Trophoblast cell (in vitro differentiated cells and primary cell): ENCODE results near the gene USP6NL.

Experiments used
- DNase-seq, 2 donors: peaks; one replicate each; pipeline ENCODE4 v3.0.0-alpha.2; 2016
- H2AFZ ChIP-seq: 2 replicates; pipeline ENCODE4 v1.6.1; 2013; ENCODE audit warnings: low read length, moderate library complexity, mild to moderate bottlenecking; ENCODE audit not compliant: insufficient read depth, poor library complexity
- H2AK5ac ChIP-seq: 2 replicates; pipeline ENCODE4 v1.6.1; 2013; ENCODE audit warnings: mild to moderate bottlenecking, low read length
- H2BK120ac ChIP-seq: 2 replicates; pipeline ENCODE4 v1.6.1; 2013; ENCODE audit warnings: low read length, mild to moderate bottlenecking, moderate library complexity; ENCODE audit not compliant: insufficient read depth, poor library complexity
- H2BK12ac ChIP-seq: 2 replicates; pipeline ENCODE4 v1.6.1; 2013; ENCODE audit warnings: mild to moderate bottlenecking, low read length, moderate library complexity
- H2BK5ac ChIP-seq: 2 replicates; pipeline ENCODE4 v1.6.1; 2013; ENCODE audit warnings: low read length, low read depth, moderate library complexity, mild to moderate bottlenecking; ENCODE audit not compliant: poor library complexity
- H3K14ac ChIP-seq: 2 replicates; pipeline ENCODE4 v1.6.1; 2013; ENCODE audit warnings: mild to moderate bottlenecking, low read length
- H3K18ac ChIP-seq: 2 replicates; pipeline ENCODE4 v1.6.1; 2013; ENCODE audit warnings: mild to moderate bottlenecking, low read length
- H3K23ac ChIP-seq: 2 replicates; pipeline ENCODE4 v1.6.1; 2013; ENCODE audit warnings: low read length
- H3K27ac ChIP-seq: 2 replicates; pipeline ENCODE4 v1.5.1; 2013; ENCODE audit warnings: low read depth, mild to moderate bottlenecking, inconsistent platforms, low read length, moderate library complexity
- H3K27me3 ChIP-seq: 2 replicates; pipeline ENCODE4 v1.6.1; 2013; ENCODE audit warnings: inconsistent platforms, mild to moderate bottlenecking, low read length, moderate library complexity; ENCODE audit not compliant: insufficient read depth
- H3K36me3 ChIP-seq, 2 experiments: 1 replicate in 1 of 2; 2 replicates in 1 of 2; pipeline ENCODE4 v1.6.1; 2013; ENCODE audit warnings: low read length in 2 of 2, mild to moderate bottlenecking in 2 of 2, moderate library complexity in 1 of 2; ENCODE audit not compliant: insufficient read depth in 2 of 2, control insufficient read depth in 1 of 2
- H3K4ac ChIP-seq: 2 replicates; pipeline ENCODE4 v1.6.1; 2013; ENCODE audit warnings: low read depth, mild to moderate bottlenecking, low read length, moderate library complexity
- H3K4me1 ChIP-seq, 2 experiments: 1 replicate in 1 of 2; 2 replicates in 1 of 2; pipeline ENCODE4 v1.6.1; 2013; ENCODE audit warnings: low read length in 2 of 2, mild to moderate bottlenecking in 2 of 2, moderate library complexity in 1 of 2; ENCODE audit not compliant: insufficient read depth in 2 of 2, control insufficient read depth in 1 of 2
- H3K4me2 ChIP-seq: 2 replicates; pipeline ENCODE4 v1.6.1; 2013; ENCODE audit warnings: inconsistent platforms, mild to moderate bottlenecking, low read length, moderate library complexity
- H3K4me3 ChIP-seq: 2 replicates; pipeline ENCODE4 v1.5.1; 2013; ENCODE audit warnings: mild to moderate bottlenecking, low read depth, low read length, inconsistent platforms
- H3K79me1 ChIP-seq: one replicate; pipeline ENCODE4 v1.6.1; 2013; ENCODE audit warnings: low read length
- H3K79me2 ChIP-seq: 2 replicates; pipeline ENCODE4 v1.6.1; 2013; ENCODE audit warnings: low read length, mild to moderate bottlenecking; ENCODE audit not compliant: control insufficient read depth, insufficient read depth, poor library complexity
- H3K9ac ChIP-seq: 2 replicates; pipeline ENCODE4 v1.6.1; 2013; ENCODE audit warnings: mild to moderate bottlenecking, low read length
- H3K9me3 ChIP-seq: 2 replicates; pipeline ENCODE4 v1.6.1; 2013; ENCODE audit warnings: low read depth, mild to moderate bottlenecking, control low read depth, inconsistent platforms, low read length; ENCODE audit not compliant: insufficient read depth
- H4K12ac ChIP-seq: 2 replicates; pipeline ENCODE4 v1.6.1; 2013; ENCODE audit warnings: low read depth, mild to moderate bottlenecking, low read length, moderate library complexity
- H4K8ac ChIP-seq: 2 replicates; pipeline ENCODE4 v1.6.1; 2013; ENCODE audit warnings: low read depth, mild to moderate bottlenecking, low read length, moderate library complexity
- H4K91ac ChIP-seq: one replicate; pipeline ENCODE4 v1.6.1; 2013; ENCODE audit warnings: low read depth, mild to moderate bottlenecking, low read length, moderate library complexity
- WGBS: extraction: QIAGEN DNeasy Blood & Tissue Kit; methylation state at CpG from one replicate; pipeline ENCODE4 v1.1.7; 2013; ENCODE audit warnings: missing lambda C conversion rate; ENCODE audit not compliant: insufficient read length, insufficient coverage; ENCODE audit errors: extremely low coverage; 5-methylcytosine and 5-hydroxymethylcytosine counted together

The USP6NL gene

DNA sequence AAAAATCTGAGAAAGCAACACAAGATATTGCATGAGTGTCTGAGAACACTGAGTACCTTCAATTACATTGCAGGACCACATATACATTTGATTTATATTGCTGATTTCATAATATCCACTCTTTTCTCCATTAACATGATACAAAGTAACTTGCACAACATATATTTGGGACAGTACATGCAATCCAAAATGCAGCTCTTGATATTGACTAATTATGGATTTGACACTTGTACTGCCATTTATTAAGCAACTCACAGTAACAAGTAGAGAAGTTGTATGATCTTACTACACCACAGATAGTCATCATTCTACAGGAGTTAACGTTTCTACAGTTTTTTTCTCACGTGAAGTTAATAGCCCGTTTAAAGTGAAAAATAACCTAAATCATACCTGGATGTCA is 46.7 kb downstream of the USP6NL start:
- Histone ChIP-seq H4K91ac (no peak overlapping the region), H2BK12ac (no peak overlapping the region), H3K79me2 (peaks cover 2% of the 10 kb centered on the region), H3K9ac (no peak overlapping the region), H3K9me3 (no peaks in the 10 kb centered on the region), H3K23ac (no peak overlapping the region), H3K4me2 (no peak overlapping the region), H4K8ac (no peak overlapping the region), H2BK120ac (no peak overlapping the region), H2BK5ac (no peak overlapping the region), H3K4me1 (no peaks in the 10 kb centered on the region), H3K79me1 (no peaks in the 10 kb centered on the region), H3K4ac (no peak overlapping the region), H2AFZ (no peak overlapping the region), H2AK5ac (no peak overlapping the region), H3K36me3 (no peaks in the 10 kb centered on the region), H3K14ac (no peak overlapping the region), H3K27ac (no peak overlapping the region), H3K27me3 (no peaks in the 10 kb centered on the region), H3K4me3 (no peak overlapping the region), H4K12ac (no peak overlapping the region), H3K18ac (no peak overlapping the region)
- WGBS = no CpG with 5 or more reads among the region's 3 CpGs
- no peak for DNase-seq

DNA sequence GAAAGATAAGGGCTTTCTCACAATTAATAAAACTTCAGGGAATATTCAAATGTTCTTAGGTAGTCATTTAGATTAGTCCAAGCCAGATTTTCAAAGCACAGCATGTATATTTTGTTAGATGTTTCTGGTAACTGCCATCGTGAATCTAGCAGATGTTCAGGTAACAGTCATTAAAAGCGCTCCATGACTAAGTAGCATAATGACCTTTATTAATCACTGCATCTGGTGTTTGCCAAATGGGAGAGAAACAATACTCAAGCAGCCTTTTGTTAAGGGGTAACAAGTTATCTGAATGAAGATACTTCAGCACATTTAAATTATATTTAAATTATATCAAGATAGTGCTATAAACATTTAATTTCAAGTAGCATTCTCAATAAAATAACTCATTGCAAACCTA is 47.5 kb downstream of the USP6NL start:
- H4K91ac ChIP-seq = no peak overlapping the region
- H3K9me3 ChIP-seq = no peaks in the 10 kb centered on the region
- no peaks in the 10 kb centered on the region for H3K4me1 ChIP-seq
- peaks cover 2% of the 10 kb centered on the region for H3K79me2 ChIP-seq
- no peak overlapping the region for H2BK120ac ChIP-seq
- H3K36me3 ChIP-seq = no peaks in the 10 kb centered on the region
- H3K4me2 ChIP-seq = no peak overlapping the region
- H2BK12ac ChIP-seq = no peak overlapping the region
- H3K4ac ChIP-seq = no peak overlapping the region
- no peak overlapping the region for H2AFZ ChIP-seq
- H2BK5ac ChIP-seq = no peak overlapping the region
- no peak overlapping the region for H4K12ac ChIP-seq
- H2AK5ac ChIP-seq = no peak overlapping the region
- H3K18ac ChIP-seq = no peak overlapping the region
- H3K79me1 ChIP-seq = no peaks in the 10 kb centered on the region
- WGBS = no CpG with 5 or more reads among the region's 2 CpGs
- H3K4me3 ChIP-seq = no peak overlapping the region
- H3K27me3 ChIP-seq = no peaks in the 10 kb centered on the region
- H4K8ac ChIP-seq = no peak overlapping the region
- DNase-seq = no peak
- H3K9ac ChIP-seq = no peak overlapping the region
- H3K27ac ChIP-seq = no peak overlapping the region
- no peak overlapping the region for H3K14ac ChIP-seq
- H3K23ac ChIP-seq = no peak overlapping the region

DNA sequence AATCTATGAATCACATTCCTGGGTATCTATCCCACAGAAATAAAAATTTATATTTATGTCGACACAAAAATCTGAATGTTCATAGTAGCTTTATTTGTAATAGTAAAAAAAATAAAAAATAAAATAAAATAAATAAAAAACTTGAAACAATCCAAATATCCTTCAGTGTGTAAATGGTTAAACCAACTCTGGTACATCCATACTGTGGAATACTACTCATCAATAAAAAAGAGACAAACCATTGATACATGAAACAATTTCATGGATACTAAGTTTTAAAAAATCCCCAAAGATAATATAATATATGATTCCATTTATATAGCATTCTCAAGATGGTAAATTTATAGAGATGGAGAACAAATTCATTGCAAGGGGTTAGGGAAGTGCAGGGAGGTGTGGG is 48.6 kb downstream of the USP6NL start:
- H3K36me3 ChIP-seq = no peaks in the 10 kb centered on the region
- no peak overlapping the region for H2AK5ac ChIP-seq
- no peaks in the 10 kb centered on the region for H3K27me3 ChIP-seq
- no peak overlapping the region for H3K14ac ChIP-seq
- no peak overlapping the region for H4K12ac ChIP-seq
- H3K79me2 ChIP-seq = no peaks in the 10 kb centered on the region
- no peaks in the 10 kb centered on the region for H3K79me1 ChIP-seq
- no peak overlapping the region for H3K27ac ChIP-seq
- no peaks in the 10 kb centered on the region for H3K9me3 ChIP-seq
- H3K18ac ChIP-seq = no peak overlapping the region
- H2BK5ac ChIP-seq = no peak overlapping the region
- H3K4me3 ChIP-seq = no peak overlapping the region
- no CpG with 5 or more reads among the region's 1 CpG for WGBS
- no peak overlapping the region for H3K23ac ChIP-seq
- H2AFZ ChIP-seq = no peak overlapping the region
- no peak for DNase-seq
- no peak overlapping the region for H4K8ac ChIP-seq
- H2BK12ac ChIP-seq = no peak overlapping the region
- no peaks in the 10 kb centered on the region for H3K4me1 ChIP-seq
- H3K4ac ChIP-seq = no peak overlapping the region
- H3K9ac ChIP-seq = no peak overlapping the region
- H3K4me2 ChIP-seq = no peak overlapping the region
- H4K91ac ChIP-seq = no peak overlapping the region
- no peak overlapping the region for H2BK120ac ChIP-seq

DNA sequence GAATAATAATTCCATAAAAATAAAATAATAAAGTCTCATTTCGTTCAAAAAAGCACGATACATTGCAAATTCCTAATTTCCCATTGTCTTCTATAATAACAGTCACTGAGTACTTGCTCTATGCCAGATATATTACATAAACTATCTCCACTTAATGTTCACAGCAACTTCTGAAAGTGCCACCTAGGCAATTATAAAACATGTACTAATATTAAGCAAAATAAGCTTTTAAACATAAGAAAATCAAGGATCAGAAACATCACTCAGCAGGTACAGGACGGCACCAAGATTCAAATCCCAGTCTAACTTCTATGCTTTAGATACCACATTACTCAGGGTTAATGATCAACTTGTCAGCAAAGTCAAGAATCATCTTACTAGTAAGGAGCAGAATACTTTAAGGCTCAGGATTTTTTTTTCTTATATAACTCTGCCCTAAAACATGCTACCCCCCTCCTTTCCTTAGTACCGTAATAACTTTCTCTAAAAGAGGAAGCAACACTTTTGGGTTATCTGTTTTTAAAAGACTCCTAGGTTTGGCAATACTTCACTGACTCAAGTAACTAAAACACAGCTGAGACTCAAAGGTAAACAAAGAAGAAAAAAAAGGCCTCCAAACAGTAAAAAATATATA is 51.3 kb downstream of the USP6NL start:
- H3K79me1 ChIP-seq = no peaks in the 10 kb centered on the region
- no peaks in the 10 kb centered on the region for H3K27me3 ChIP-seq
- no peak overlapping the region for H4K12ac ChIP-seq
- no peak overlapping the region for H3K4ac ChIP-seq
- H3K23ac ChIP-seq = no peak overlapping the region
- H3K9me3 ChIP-seq = no peaks in the 10 kb centered on the region
- no peak overlapping the region for H3K9ac ChIP-seq
- no peaks in the 10 kb centered on the region for H3K36me3 ChIP-seq
- H3K14ac ChIP-seq = no peak overlapping the region
- H3K27ac ChIP-seq = no peak overlapping the region
- H2BK120ac ChIP-seq = no peak overlapping the region
- no peak overlapping the region for H3K18ac ChIP-seq
- H3K4me2 ChIP-seq = no peak overlapping the region
- no peak for DNase-seq
- no peaks in the 10 kb centered on the region for H3K4me1 ChIP-seq
- H2BK12ac ChIP-seq = no peak overlapping the region
- H2AK5ac ChIP-seq = no peak overlapping the region
- H4K8ac ChIP-seq = no peak overlapping the region
- WGBS = no CpG with 5 or more reads among the region's 4 CpGs
- no peak overlapping the region for H3K4me3 ChIP-seq
- no peak overlapping the region for H2BK5ac ChIP-seq
- no peak overlapping the region for H2AFZ ChIP-seq
- H3K79me2 ChIP-seq = no peaks in the 10 kb centered on the region
- H4K91ac ChIP-seq = no peak overlapping the region
